Mucosa of gallbladder (tissue), 1 donor: ENCODE data around the gene FAM78A. TPM values are rescaled to one million over a fixed set of nuclear protein-coding genes. Genes with fewer than 3 reads are reported as not detected.
"Not testable (repeated sequence)": the region's sequence is repeated elsewhere in the genome, so short reads cannot be mapped to it uniquely, and the experiment has no call there.

ENCODE experiments used
- DNase-seq: peaks from one replicate; pipeline ENCODE4 v3.0.0-alpha.2; 2020; ENCODE audit warnings: low spot score
- total RNA-seq: library from RNA; stranded (reverse); gene quantifications from one replicate; pipeline ENCODE4 v1.2.1, GENCODE V29; 2021
- donor health status: DM: no; HTN: no; CAD: no.

FAM78A gene
- total RNA-seq, 1 donor from 2014 or later: 7.5 TPM

DNA sequence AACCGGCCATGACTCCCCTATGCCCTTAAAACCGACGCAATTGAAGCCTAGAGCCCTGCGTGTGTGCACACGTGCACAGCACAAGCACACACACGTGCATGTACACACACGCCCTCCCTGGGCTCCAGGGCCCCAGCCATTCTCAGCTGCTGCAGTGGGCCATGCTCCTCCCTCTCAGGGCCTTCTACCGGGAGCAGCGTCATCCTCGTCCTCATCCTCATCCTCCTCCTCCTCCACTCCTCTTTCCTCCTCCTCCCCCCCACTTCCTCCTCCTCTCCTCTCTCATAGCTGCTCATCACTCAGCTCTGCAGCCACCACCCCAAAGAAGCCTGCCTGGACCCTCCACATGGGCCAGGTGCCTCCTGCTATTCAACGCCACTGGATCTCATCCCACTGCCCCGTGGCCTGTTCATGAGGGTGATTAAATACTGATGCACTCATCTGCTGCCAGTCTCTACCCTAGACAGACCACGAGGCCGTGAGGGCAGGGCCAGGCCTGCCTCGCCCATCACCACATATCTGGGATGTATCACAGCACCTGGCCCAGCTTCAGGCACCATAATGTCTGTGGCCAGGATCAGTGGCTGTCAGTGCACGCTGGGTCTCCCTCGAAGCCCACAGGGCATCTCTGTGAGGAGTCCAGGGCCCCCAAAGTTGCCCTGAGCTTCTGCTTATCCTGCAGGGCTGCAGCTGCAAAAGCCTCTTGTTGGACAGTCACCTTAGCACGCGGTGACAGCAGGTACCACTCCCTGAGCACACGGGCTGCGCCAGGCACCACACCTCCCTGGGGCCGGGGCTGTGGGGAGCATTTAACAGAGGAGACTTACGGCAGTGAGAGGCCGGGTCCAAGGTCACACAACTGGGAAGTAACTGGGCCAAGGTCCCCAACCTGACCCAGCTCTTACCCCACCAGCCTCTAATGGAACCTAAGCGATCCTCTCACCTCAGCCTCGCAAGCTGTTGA is 9.8 kb downstream of the FAM78A start:
- no peak for DNase-seq

DNA sequence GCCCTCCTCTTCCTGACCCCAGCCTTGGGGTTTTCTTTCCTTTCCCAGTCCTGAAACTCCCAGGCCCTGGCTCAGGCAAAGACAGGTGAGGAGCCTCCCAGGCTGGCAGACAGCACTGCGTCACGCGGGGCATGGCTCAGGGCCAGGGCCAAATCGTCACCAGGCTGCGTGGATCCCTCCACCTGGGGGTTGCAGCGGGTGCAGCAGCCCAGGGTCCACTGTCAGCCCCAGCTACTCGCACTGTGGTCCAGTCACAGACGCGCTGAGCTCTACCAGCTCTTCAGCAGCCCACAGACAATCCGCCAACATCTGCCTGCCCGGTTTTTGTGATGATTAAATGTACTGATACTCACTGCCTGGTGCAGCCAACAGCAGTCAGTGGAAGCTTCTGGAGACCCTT is 12.1 kb downstream of the FAM78A start:
- no peak for DNase-seq

DNA sequence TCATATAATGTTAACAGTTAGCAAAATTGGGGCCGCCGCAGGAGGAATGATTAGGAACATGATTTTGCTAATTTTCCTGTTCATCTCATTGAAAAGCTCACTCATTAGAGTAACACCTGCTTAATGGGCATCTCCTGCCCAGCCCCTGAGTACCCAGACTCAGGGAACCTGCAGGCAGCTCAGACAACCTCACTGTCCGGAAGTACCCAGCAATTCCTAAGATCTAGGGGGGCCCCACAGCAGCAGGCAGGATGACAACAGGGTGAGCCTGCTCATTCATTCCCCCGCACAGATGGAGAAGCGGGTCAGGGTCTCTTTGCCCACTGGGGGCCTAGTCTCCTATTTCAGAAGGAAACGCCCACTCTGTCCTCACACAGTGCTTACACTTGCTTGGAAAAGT is 12.6 kb downstream of the FAM78A start:
- no peak for DNase-seq

DNA sequence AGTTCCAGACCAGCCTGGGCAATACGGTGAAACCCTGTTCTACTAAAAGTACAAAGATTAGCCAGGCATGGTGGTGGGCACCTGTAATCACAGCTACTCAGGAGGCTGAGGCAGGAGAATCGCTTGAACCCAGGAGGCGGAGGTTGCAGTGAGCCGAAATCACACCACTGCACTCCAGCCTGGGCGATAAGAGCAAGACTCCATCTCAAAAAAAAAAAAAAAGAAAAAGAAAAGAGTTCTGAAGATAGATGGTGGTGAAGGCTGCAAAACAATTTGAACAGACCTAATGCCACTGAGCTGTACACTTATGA is 13.3 kb downstream of the FAM78A start:
- not testable (repeated sequence) for DNase-seq

DNA sequence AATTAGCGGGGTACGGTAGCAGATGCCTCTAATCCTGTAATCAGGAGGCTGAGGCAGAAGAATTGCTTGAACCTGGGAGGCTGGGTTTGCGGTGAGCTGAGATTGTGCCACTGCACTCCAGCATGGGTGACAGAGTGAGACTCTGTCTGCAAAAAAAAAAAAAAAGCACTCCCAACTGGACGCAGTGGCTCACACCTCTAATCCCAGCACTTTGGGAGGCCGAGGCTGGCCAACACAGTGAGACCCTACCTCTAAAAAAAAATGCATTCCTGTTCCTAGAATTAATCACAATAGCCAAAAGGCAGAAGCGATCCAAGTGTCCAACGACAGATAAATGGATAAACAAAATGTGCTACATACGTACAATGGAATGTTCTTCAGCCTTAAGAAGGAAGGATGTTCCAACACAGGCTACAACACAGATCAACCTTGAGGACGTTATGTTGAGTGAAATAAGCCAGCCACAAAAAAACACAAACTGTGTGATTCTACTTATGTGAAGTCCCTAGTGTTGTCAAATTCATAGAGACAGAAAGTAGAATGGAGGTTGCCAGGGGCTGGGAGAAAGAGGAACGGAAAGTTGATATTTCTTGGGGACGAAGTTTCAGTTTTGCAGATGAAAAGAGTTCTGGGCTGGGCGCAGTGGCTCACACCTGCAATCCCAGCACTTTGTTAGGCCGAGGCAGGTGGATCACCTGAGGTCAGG is 13.8 kb downstream of the FAM78A start:
- DNase-seq: no peak

DNA sequence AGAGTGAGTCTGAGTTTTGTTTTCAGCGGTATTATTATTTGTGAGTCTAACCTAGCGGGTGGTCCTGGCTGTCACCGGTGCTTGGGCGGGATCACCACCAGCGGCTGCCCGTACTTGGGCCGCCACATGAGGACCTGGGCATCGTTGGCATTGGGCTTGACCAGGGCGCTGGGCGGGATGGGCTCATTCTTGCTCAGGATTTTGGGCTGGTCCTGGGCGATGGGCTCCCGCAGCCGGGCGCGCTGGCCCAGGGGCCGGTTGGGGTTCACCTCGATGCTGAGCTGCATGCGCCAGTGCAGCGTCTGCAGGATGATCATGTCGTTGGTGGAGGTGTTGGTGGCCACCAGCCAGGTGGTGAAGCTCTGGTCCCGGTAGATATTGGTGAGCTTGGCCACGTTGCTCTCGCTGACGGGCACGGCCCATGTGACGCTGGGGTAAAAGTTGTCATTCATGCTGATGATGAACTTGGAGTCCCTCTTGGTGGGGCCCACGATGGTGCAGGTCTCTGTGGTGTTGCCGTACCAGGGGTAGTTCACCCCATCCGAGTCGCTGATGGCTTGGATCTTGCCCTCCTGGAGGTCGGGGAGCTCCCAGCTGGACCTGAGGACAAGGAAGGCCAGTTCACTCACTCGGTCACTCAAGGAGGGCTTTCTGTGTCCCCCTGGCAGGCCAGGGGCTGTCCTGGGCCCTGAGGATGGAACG is 15.4 kb downstream of the FAM78A start:
- no peak for DNase-seq

DNA sequence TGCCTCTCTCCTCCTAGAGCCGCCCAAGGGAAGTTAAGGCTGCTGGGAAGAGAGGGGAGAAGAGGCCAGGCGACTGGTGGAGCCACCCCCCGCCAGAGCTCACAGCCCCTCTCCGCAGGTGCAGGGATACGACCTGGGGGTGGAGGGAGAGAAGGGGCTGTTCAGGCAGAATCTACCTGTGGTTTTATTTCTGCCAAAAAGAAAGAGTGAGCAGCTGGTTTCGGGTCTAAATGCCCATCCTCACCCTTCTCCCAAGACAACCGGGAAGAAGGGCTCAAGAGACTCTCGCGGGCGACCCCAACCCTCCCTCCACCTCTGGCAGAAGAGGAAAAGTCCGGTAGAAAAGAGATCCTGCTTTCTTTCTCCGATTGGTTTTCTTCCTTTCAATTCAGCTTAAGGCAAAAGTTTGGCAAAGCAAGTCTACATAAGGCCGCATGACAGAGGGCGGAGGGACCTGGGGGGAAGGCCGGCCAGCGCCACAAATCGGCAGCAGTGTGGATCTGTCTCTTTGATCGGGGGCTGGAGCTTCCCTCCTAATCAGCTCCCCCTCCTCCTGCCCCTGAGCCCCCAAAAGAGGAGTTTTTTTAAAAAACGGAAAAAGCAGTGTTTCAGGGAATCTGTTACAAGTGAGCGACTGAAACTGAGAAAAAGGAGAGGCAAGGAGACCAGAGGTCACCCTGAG is 16.3 kb downstream of the FAM78A start:
- no peak for DNase-seq

DNA sequence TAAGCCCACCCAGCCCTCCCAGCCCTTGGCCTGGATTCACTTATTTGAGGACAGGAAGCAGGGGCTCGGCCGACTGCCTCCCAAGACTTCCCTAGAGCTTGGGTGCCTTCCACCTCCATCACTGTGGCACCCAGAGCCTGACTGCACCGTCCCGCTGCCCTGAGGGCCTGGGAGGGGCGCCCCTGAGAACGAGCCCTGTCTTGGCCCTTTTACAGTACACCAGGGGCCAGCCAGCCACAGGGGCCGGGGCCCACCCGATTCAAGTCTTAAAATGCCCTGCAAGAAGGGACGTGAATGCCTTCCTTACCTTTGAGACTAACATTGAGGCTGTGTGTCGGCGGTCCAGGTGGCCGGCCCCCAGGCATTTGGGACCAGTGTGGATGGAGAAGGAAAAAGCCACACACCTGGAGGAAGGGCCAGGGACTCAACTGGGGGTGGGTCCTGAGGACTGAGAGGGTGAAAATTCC is 16.8 kb downstream of the FAM78A start:
- no peak for DNase-seq

DNA sequence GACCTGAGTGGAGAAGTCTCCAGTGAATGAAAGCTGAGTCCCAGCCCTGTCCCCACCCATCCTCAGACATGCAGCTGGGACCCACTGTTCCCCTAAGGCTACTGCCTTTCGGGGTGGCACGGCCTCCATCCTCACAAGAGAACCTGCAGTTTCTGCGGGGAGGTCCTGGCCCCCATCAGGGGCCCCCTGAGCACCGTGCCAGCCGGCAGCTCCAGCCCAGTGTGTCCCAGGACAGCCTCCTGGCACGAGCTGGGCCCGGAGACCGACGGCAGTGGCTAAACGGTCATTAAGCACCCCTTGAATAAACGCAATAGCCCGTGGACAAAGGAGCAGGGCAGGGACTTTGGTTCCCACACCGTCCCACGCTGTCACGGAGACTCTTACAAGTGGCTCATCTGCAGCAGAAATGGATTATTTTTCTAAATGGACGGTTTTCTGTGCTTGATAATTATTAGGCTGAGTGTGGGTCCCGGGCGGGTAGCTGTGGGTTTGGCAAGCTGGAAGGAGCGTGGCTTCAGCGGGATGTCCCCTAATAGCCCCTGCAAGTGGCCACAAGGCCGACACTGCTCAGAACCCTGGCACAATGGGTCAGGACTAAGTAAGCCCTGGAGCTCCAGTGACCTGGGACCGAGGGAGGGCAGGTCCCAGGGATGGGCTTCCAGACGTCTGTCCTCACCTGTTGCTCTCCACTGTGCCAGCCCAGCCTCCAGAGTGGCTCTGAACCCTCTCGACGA is 17.4 kb downstream of the FAM78A start:
- no peak for DNase-seq

DNA sequence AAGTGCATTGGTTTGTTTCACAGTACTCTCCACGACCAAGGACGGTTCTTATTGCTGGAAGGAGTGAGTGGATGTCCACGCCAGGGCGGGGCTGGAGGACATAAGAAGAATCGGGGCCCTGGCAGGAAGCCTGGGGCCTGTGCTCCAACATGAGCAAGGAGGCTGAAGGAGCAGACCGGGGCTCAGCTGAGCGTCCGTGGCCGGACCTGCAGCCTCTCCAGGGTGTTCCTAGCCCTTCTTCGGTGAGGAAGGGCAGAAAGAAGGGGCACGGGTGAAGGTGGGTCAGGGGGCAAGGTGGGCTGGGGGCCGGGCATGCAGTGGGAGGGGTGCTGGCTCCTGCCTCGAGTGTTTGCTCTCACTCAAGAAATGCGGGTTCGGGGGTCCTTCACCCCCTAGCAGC is 18.1 kb downstream of the FAM78A start:
- DNase-seq: no peak

DNA sequence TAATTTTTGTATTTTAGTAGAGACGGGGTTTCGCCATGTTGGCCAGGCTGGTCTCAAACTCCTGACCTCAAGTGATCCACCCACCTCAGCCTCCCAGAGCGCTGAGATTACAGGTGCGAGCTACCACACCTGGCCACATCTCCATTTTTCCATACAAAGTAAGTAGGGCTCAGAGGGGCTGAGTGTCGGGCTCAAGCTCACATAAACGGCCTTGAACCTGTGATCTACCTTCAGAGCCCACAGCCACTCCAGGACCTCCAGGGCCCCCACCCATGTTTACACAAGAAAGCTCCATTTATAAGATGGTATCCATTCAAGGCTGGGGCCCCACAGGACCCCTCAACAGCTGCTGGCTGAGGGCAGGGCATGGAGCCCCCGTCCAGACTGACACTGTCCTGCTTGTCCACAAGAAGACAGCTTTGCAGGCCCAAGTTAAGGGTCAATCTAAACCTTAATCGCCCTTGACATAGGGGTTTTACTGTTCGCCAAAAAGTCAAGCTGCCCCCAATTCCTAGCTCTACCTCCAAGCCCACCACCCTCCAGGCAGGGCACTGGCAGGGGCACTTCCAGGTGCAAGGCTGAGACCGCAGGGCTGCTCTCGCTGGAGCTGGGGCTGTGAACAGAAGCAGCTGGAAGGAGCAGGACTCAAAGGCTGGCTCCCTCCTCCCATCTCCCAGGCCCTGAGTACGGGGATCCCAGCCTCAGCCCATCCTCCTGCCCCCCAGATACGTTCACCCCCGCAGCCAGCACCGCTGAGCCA is 18.9 kb downstream of the FAM78A start:
- DNase-seq: no peak

DNA sequence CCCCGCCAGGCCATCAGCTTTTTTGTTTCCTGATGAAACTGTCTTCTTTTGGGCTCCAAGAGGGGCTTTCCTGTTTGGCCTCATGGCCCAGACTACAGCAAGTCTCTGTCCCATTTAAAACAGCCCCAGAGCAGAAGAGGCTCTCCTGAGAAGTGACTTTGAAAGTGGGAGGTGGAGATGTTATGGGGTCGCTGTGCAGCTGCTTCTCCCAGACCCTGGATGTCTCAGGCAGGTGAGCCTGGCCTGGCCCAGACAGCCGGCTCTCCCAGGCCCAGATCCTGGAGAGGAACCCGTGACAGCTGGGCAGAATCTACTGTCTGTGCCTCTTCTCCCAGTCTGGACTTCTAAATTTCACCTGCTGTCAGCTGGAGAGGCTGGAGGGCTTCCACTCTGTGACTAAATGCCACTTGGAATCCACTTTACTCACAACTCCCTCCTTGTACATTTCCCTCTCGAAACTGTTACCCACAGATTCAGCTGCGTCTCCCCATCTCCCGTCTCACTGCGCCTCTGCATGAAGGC is 20.6 kb downstream of the FAM78A start:
- no peak for DNase-seq

DNA sequence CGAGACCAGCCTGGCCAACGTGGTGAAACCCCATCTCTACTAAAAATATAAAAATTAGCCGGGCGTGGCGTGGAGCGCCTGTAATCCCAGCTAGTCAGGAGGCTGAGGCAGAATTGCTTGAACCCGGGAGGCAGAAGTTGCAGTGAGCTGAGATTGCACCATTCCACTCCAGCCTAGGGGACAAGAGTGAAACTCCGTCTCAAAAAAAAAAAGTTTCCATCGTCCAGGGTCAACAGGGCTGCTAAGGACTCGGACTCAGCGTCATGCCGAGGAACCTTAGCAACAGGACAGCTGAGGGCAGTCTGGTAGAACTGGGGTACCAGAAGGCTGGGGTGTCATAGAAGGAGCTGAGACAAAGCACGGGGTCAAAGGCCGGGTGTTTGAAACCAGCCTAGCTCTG is 21.7 kb downstream of the FAM78A start:
- no peak for DNase-seq

DNA sequence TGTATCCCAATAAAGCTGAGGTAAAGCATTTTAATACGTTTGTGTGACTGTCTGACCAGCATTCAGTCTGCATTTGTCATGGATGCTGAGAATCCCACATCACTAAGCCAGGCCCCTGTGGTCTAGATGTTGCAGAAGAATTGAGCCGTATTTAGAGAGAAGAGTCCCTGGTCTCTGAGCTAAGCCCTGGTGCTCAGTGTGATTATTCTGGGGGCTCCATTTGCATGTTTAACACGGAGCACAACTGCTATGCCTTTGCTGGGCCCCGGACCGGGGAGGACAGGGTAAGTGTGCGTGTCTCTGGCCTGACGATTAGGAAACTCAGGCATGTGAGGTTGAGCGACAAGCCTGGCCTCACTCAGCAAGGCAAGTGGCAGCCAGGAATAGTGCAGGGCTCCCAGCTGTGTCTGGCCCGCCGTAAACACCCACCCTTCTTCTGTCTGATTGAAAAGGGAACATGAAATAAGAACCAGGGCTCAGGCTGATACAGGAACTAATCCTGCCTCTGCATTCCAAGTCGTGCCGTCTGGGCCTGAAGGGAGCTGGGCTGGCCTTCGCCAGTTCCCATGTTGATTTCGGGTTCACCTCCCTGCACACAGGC is 22.3 kb downstream of the FAM78A start:
- DNase-seq: no peak

DNA sequence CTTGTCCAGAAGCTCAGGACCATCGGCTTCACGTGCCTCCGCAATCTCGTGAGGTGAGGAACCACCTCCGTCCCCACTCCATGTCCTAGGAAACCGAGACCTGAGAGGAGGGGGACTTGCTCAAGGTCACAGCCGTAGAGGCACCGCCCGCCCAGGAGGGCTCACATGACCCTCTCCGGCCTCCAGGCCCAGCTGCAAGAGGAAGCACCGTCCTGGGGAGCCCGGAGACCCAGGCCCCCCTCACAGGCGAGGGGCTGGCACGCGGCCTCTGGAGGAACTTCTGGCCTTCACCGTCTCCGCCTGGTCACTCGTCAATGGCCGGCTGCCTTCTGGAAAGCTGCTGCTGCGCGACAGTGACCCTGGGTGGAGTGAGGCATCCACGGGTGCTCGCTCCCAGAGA is 24.2 kb downstream of the FAM78A start:
- DNase-seq: no peak

DNA sequence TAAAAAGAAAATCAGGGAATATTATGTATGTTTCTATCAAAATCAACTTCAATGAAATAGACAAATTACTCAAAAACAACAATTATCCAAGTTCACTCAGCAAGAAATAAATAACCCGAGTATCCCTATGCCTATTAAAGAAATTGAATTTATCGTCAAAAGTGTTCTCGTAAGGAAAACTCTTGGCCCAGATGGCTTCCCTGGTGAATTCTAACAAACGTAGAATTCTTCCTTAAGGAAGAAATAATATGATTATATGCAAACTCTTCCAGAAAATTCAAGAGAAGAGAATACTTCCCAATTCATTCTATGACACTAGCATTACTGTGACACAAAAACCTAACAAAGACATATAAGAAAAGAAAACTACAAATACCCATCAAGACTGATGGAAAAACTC is 29.7 kb downstream of the FAM78A start:
- DNase-seq: no peak

DNA sequence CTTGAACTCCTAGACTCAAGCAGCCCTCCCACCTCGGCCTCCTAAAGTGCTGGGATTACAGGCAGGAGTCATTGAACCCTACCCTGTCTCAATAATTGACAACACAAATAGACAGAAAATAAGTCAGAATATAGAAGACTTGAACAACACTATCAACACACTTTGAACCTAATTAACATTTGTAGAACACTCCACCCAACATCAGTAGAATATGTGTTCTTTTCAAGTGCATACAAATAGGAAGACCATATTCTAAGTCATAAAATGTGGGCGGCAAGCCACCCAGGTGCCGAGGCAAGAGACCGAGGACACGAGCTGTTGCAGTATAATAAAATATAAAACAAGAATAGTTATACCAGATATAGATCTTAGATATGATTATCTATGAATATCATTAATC is 32.0 kb downstream of the FAM78A start:
- not testable (repeated sequence) for DNase-seq

DNA sequence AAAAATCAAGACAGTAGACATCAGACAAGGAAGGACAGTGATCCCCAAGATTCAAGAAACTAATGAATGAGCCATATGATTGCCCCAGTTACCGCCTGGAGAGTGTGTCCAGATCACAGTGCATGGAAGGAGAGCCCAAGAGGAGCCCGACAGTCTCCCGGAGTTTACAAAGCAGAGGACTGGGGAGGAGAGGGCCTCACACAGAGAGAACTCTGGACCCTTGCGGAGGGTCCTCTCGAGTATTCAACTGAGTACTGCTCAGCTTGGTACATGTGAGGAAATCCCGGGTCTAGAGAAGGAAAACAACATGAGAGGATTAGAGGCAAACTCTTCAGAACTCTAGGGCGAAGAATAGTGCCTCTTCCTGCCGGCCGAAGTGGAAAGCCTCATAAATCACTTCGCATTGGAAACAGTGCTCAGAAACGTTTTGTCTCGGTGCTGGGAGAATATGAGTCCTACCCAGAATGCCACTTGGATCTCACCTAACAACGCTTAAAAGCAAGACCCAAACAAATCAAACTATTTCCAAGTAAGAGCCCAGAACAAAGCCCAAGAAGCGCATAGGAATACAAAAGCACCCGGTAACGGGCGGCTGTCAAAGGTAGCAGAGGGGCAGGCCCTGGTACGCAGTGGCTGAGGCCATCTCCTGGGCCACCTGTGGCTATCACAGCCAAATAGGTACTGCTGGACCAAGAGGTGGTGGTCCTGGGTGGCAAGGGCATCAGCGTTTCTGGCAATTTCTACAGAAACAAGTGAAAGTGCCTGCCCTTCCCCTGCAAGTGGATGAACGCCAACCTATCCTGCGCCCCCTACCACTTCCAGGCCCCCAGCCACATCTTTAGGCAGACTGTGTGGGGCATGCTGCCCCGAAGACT is 36.0 kb downstream of the FAM78A start:
- no peak for DNase-seq
